ENCODE results near the gene MBD1.
"Not testable (repeated sequence)": the region's sequence is repeated elsewhere in the genome, so short reads cannot be mapped to it uniquely, and the experiment has no call there.

MBD1 gene

DNA sequence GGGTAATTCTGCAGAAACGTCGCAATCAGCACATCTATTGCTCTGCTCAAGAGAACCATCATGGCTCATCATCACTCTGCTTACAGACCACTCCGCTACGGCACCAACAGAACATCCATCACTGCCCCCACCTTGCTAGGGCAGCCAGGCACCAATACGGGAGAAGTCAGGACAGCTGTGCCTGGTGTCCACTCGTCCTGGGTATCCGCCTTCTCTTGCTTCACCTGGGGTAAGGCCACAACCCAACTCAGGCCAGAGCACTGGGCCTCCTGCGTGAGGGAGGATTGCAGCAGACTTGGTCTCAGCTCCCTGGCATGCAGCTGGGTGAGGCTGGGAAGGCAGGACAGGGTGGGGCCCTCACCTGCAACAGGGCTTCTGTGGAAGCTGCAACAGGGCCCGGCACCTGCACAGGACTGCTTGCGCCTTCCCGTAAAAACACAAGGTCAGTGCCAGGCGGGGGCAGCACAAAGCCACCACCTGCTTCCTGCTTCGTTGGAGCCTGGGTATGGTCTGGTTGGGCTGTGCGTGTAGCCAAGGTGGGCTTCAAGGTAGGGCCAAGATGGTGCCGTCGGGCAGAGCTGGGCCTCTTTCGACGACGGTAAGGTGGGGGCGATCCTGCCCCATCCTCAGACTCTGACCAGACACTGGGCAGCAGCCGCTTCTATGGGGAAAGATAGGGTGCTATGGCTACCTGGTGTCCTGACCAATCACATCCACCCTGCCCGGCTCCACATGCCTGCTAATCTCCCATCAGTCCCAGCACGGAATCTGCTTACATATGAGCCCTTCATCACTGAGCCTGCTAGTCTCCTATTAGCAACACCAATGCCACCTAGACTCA is 7.9 kb downstream of the MBD1 start:
- no peak for DNase-seq (ENCODE audit: low read depth)

DNA sequence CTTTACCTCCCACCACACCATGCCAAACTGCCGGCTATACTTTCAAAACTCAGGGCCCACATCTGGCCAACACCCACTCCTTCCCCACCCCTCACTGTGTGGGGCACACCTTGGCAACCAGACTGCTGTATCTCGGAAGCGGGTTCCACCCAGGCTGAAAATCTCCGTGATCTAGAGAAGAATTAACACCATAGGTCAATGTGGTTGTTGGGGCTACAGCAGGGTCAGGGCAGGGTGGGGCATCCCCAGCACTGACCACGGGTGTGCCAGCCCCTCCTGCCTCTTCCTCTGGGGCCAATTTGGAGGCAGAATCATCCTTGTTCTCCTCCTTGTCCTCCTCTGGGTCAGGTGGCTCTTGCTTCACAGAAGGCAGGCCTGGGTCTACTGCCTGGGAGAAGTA is 8.8 kb downstream of the MBD1 start:
- no peak for DNase-seq (ENCODE audit: low read depth)

DNA sequence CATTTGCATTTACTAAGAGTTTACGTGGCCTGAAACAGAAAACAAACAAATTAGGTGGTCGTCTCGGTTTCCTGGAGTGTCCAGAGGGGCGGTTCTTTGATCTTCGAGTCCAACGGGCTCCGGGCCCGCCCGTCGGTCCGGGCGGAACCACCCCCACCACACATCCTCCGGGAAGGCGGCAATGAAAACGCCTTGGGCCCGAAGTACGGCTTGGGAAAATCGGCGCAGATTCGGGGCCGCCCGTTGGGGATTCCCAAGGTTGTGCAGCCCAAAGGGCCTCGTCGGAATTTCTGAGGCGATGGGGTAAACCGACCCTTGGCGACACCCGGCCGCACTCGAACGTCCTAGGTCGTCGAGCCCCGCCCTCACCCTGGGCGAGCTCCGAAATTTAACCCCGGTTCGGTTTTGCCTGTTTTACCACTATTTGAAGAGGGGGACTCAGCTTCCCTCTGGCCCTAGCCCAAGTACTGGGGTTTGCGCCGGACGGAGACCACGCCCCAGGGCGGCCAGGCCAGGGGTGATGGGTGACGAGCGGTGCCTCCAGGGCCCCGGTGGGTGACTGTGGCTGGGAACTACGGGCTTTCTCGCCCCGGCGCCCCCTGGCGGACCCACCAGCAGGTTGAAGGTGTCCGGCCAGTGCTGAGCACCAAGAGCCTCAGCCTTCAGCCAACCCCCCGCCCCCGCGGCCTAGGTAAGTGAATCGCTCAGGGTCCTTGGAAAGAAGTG is 13.1 kb downstream of the MBD1 start:
- no peak for DNase-seq (ENCODE audit: low read depth)

DNA sequence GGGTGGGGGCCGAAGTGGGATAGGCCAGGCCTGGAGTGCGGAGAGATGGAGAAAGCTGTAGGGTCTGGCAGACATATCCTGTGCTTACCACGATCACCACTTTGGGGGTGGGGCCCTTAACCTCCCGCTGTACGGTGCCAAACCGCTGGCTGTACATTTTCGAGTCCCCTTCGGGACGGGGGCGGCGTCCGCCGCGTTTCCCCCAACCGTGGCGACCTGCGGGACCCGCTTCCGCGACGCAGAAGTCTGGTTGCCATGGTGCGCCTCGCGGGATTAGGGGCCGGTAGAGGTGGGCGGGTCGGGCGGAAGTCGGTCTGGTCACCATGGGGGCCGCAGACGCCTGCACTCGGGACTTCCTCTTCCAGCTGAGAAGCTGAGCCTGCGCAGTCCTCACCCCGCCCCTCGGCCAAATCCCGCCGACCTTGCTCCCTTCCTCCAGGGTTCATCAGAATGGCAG is 15.0 kb downstream of the MBD1 start, which contains the start of gene CFAP53:
TSS of gene CFAP53 (minus strand) at position 248 of the 457 bp plus-strand sequence. CDS start at position 157, 91 bp downstream.
- peak; percentile 64 for DNase-seq (ENCODE audit: low read depth)

DNA sequence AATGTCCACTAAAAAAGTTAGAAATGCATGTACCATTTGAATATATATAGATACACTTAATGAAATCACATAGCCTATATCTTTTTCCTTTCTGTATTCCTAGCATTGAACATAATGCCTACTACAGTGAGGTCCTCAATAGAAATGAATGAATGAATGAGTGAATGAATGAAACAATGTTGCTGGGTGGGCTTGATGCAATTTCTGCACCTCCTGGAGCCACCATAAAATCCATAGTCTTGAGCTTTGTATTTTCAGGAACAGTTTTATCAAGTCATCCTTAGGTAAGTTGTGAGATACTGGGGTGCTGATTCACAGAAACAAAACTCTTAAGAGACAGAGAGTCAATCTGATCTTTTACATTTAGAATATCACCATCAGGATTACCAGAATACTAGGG is 18.3 kb downstream of the MBD1 start:
- DNase-seq (ENCODE audit: low read depth) = no peak

DNA sequence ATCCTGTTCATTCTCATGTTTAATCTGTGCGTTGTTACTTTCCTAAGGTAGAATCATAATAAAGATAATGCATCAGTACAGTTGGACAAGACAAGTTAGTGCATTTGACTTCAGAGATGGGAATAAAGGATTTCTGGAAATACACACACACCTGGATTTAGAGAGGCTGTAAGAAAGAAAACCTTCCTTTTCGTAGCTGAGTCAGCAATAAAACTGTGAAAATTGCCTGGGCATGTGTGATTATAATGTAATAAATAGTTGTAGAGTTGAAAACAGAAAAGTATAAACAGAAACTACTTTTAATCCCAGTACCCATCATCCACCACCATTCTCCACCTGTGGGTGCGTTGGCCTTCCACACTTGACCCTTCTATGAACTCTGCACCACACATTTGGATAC is 30.4 kb downstream of the MBD1 start:
- DNase-seq (ENCODE audit: low read depth) = no peak

DNA sequence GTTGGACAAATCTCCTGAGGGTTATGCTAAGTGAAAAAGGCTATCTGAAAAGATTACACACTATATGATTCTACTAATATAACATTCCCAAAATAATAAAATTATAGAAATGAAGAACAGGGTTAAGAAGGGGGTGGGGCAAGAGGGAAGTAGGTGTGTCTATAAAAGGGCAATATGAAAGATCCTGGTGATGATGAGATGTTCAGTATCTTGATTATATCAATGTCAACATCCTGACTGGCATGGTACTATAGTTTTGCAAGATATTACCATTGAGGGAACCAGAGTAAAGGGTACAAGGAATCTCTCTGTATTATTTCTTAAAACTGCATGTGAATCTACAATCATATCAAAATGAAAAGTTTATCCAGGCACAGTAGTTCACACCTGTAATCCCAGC is 31.7 kb downstream of the MBD1 start:
- no peak for DNase-seq (ENCODE audit: low read depth)

DNA sequence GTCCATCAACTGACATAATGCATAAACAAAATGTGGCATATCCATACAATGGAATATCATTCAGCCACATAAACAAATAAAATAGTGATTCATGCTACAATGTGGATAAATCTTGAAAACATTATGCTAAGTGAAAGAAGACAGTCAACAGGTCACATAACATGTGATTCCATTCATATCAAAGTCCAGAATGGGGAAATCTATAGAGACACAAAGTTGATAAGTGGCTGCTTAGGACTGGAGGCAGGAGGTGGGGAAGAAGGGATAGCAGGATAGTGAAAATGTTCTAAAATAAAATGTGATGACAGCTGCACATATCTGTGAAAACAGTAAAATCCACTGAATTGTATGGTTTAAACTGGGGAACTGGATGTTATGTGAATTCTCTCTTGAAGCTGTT is 33.8 kb downstream of the MBD1 start:
- DNase-seq (ENCODE audit: low read depth) = no peak

DNA sequence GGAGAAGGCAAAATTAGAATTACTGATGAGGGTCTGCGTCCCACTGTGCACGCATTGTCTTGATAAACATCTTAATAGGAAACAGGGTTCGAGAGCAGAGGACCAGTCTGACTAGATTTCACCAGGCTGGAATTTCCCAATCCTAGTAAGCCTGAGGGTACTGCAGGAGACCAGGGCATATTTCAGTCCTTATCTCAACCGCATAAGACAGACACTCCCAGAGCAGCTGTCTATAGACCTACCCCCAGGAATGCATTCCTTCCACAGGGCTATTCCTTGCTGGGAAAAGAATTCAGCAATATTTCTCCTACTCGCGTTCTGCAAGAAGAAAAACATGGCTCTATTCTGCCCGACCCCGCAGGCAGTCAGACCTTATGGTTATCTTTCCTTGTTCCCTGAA is 39.6 kb downstream of the MBD1 start:
- not testable (repeated sequence) for DNase-seq (ENCODE audit: low read depth)

DNA sequence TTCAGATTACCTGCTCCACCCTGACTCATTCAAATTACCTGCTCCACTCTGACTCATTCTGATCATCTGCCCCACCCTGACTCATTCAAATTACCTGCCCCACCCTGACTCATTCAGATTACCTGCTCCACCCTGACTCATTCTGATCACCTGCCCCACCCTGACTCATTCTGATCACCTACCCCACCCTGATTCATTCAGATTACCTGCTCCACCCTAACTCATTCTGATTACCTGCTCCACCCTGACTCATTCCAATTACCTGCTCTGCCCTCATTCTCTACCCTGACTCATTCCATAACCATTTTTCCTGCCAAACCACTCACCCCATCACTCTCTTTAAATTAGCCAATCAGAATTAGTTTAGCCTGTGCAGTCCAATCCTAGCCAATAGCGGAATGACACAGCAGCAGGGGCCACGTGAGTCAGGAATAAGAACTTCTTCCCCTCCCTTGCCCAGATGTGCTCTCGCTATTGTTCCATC is 41.2 kb downstream of the MBD1 start:
- no peak for DNase-seq (ENCODE audit: low read depth)

DNA sequence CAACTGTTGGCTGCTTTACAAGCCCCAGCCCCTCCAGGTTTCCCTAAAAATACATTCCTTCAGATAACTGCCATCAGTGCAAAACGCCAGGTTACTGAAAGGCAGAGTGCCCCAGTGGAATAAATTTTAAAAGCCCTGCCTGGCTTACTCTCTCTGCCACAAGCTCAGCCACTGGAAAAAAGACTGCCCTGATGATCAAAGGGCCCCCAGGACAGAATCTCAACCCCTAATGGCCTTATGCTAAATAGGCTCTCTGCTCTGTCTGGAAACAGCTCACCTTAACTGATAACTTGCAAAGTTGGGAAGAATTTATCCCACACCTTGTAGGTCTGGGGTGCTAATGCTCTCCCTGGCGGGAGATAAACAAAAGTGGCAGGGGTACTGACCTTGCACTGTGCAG is 48.9 kb downstream of the MBD1 start:
- DNase-seq (ENCODE audit: low read depth) = no peak

DNA sequence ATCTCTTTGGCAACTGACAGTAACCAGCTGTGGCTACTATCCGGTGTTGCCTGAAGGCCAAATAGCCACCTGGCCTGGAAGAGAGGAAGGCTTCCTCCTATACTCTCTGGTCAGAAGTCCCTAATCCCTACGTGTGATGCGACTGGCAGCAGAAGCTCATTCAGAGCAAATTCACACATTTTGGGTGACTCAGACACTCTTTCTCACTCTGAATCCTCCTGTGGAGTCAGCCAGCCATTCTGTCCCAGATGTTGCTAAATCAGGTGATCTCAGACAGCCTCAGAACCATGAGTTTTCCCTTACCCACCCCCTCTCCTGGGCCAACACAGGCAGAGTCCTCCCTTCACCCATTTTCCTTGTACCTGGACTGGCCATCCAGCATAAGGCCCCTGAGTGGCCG is 49.7 kb downstream of the MBD1 start:
- no peak for DNase-seq (ENCODE audit: low read depth)

DNA sequence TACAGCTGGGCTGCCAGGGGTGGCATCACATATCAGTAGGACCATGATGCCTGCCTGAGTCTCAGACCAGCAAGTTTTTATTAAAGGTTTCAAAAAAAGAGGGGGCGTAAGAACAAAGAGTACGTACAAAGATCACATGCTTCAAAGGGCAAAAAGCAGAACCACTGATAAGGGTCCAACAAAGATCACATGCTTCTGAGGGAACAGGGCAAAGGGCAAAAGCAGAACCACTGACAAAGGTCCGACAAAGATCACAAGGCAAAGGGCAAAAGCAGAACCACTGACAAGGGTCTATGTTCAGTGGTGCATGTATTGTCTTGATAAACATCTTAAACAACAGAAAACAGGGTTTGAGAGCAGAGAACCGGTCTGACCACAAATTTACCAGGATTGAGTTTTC is 61.1 kb downstream of the MBD1 start:
- DNase-seq (ENCODE audit: low read depth) = not testable (repeated sequence)

Measured in non-pigmented ciliary epithelial cell (primary cell).